GM12878 (cell line): Measurements from ENCODE around the gene RFX1. TPM values are rescaled to one million over a fixed set of nuclear protein-coding genes. Genes with fewer than 3 reads are reported as not detected.

Source experiments
- CHD4 ChIP-seq: fragments of 200-600 bp; sonication (generic); IDR thresholded peaks from 2 replicates; pipeline ENCODE4 v1.6.1; 2016; ENCODE audit warnings: mild to moderate bottlenecking
- CREB1 ChIP-seq: IDR thresholded peaks from 2 replicates; pipeline ENCODE4 v1.6.1; 2012; ENCODE audit warnings: low read depth, mild to moderate bottlenecking, inconsistent platforms
- CREM ChIP-seq: IDR thresholded peaks from 2 replicates; pipeline ENCODE4 v1.6.1; 2014; ENCODE audit warnings: antibody characterized with exemption, low read depth
- CTCF ChIP-seq, 3 experiments: IDR thresholded peaks in 2 of 3; conservative IDR thresholded peaks in 1 of 3; 2 replicates each; pipeline ENCODE4 v1.5.1; 2011; ENCODE audit warnings: low read depth in 3 of 3, low read length in 3 of 3, mild to moderate bottlenecking in 3 of 3, control low read depth in 2 of 3, moderate library complexity in 2 of 3, inconsistent platforms in 1 of 3, mixed read lengths in 1 of 3; ENCODE audit not compliant: control insufficient read depth in 2 of 3, insufficient read depth in 1 of 3; ENCODE audit errors: extremely low read depth in 1 of 3
- CUX1 ChIP-seq: IDR thresholded peaks from 2 replicates; pipeline ENCODE4 v1.6.1; 2012; ENCODE audit warnings: improper control_type of control experiment, low read depth, low read length; ENCODE audit not compliant: insufficient replicate concordance
- EP300 ChIP-seq, 2 experiments: fragments of 150-350 bp in 1 of 2; IDR thresholded peaks; 2 replicates each; pipeline ENCODE4 v1.6.1; 2011 to 2012; ENCODE audit warnings: low read depth in 2 of 2, low read length in 2 of 2, borderline replicate concordance in 1 of 2, improper control_type of control experiment in 1 of 2, inconsistent platforms in 1 of 2; ENCODE audit not compliant: control insufficient read depth in 1 of 2
- JUND ChIP-seq: IDR thresholded peaks from 2 replicates; pipeline ENCODE4 v1.6.1; 2012; ENCODE audit warnings: low read depth, mild to moderate bottlenecking, low read length, improper control_type of control experiment, moderate library complexity
- MTA2 ChIP-seq: fragments of 450-650 bp; IDR thresholded peaks from 2 replicates; pipeline ENCODE4 v1.6.1; 2016; ENCODE audit warnings: low read depth, mild to moderate bottlenecking, moderate library complexity
- MTA3 ChIP-seq: IDR thresholded peaks from 2 replicates; pipeline ENCODE4 v1.6.1; 2012; ENCODE audit warnings: low read length, inconsistent platforms, borderline replicate concordance
- NR2F1 ChIP-seq: fragments of 450-650 bp; conservative IDR thresholded peaks from 2 replicates; pipeline ENCODE4 v1.6.1; 2017; ENCODE audit warnings: mild to moderate bottlenecking
- PKNOX1 ChIP-seq: fragments of 450-650 bp; IDR thresholded peaks from 2 replicates; pipeline ENCODE4 v1.6.1; 2016; ENCODE audit warnings: mild to moderate bottlenecking
- POLR2AphosphoS5 ChIP-seq: IDR thresholded peaks from 2 replicates; pipeline ENCODE4 v1.6.1; 2011; ENCODE audit warnings: mild to moderate bottlenecking, low read length, inconsistent platforms
- RELA ChIP-seq: fragments of 450-650 bp; IDR thresholded peaks from 2 replicates; pipeline ENCODE4 v1.8.0; 2014; ENCODE audit warnings: borderline replicate concordance; ENCODE audit not compliant: partially characterized antibody
- RELB ChIP-seq: fragments of 450-650 bp; IDR thresholded peaks from 2 replicates; pipeline ENCODE4 v1.6.1; 2017; ENCODE audit warnings: low read depth, mild to moderate bottlenecking, moderate library complexity
- SIN3A ChIP-seq: IDR thresholded peaks from 2 replicates; pipeline ENCODE4 v1.6.1; 2012; ENCODE audit warnings: low read depth, low read length, improper control_type of control experiment
- SMAD5 ChIP-seq: IDR thresholded peaks from 2 replicates; pipeline ENCODE4 v1.6.1; 2016; ENCODE audit warnings: antibody characterized with exemption, low read depth
- STAT1 ChIP-seq: fragments of 450-650 bp; conservative IDR thresholded peaks from 2 replicates; pipeline ENCODE4 v1.6.1; 2014; ENCODE audit warnings: antibody characterized with exemption, mild to moderate bottlenecking
- polyA plus RNA-seq, 11 experiments: library from polyadenylated mRNA; depleted of rRNA in 4 of 11; unstranded in 6 of 11; stranded (reverse) in 5 of 11; fragments of >200 nt; fragmentation: Nextera tagmentation in 4 of 11; fragmentation: Illumina TruSeq in 1 of 11; extraction: Ambion mirVana in 4 of 11; extraction: Trizol in 1 of 11; gene quantifications; 1 replicate in 1 of 11; 2 replicates in 10 of 11; pipeline versions ENCODE4 v1.2.1 to v1.2.3, GENCODE V29; 2011 to 2016; ENCODE audit warnings: inconsistent platforms in 2 of 11, missing spikeins in 2 of 11, low read depth in 1 of 11
- total RNA-seq, 4 experiments: library from RNA; depleted of rRNA in 3 of 4; stranded (reverse); fragments of >200 nt in 3 of 4; fragmentation: Illumina TruSeq in 1 of 4; extraction: Trizol in 1 of 4; gene quantifications; 2 replicates each; pipeline versions ENCODE4 v1.2.1 to v1.2.3, GENCODE V29; 2013 to 2021

Gene RFX1
- total and polyA plus RNA-seq, 10 of the 15 experiments (the other 5 are each of a cell fraction or from before 2014, with no cell fraction given) = 0.05 to 11.0 (median 1.5) TPM

- TF ChIP-seq PKNOX1 (peak; percentile 77), STAT1 (no peak), CREM (peak; percentile 35; the same call in 1 of the 2 replicates), SIN3A (no peak), POLR2AphosphoS5 (peak; percentile 69), CREB1 (no peak; the same call in 1 of the 2 replicates), CUX1 (no peak), CHD4 (no peak), MTA3 (no peak), JUND (peak; percentile 33; the same call in 1 of the 2 replicates), MTA2 (no peak), EP300 (IDR thresholded peaks at IDR 0.05; ENCODE audit: borderline replicate concordance in 1 of 2, control insufficient read depth in 1 of 2, low read depth in 2 of 2, low read length in 2 of 2) (0 out of 4 replicates have a peak, but pooled peaks have one; percentile 27 to 47), SMAD5 (peak; percentile 73; the same call in 1 of the 2 replicates), RELA (no peak), RELB (no peak), CTCF (IDR thresholded peaks at IDR 0.05 in 2 of 3, conservative IDR thresholded peaks at IDR 0.05 in 1 of 3; ENCODE audit: control insufficient read depth in 2 of 3, extremely low read depth in 1 of 3, insufficient read depth in 1 of 3, low read depth in 3 of 3, low read length in 3 of 3) (no peak), NR2F1 (peak; percentile 20; the same call in 1 of the 2 replicates)
Observed at GRCh38 chr19:13986348-13986904, 19.7 kb downstream of the RFX1 start (continued).
